GM12875 (cell line): ENCODE measurements around the gene UNC79.

Experiments
- H3K4me3 ChIP-seq: one replicate; pipeline ENCODE4 v1.5.1; 2011; ENCODE audit warnings: low read depth, low read length, control low read depth
- CTCF ChIP-seq: IDR thresholded peaks from 2 replicates; pipeline ENCODE4 v1.5.1; 2011; ENCODE audit warnings: low read depth, mild to moderate bottlenecking, control low read depth, inconsistent platforms, low read length, moderate library complexity, borderline replicate concordance; ENCODE audit not compliant: insufficient read depth

Gene UNC79

GRCh38 chr14:93731753-93732152 lies 301.0 kb downstream of the UNC79 start:
- no peak overlapping the region for H3K4me3 ChIP-seq
- TF ChIP-seq CTCF = no peak

GRCh38 chr14:93732524-93732923 lies 301.8 kb downstream of the UNC79 start:
- H3K4me3 ChIP-seq = no peak overlapping the region
- no peak for TF ChIP-seq CTCF

- no peak for TF ChIP-seq CTCF
- no peak overlapping the region for H3K4me3 ChIP-seq
Measured at GRCh38 chr14:93733231-93733630, 302.5 kb downstream of the UNC79 start.

GRCh38 chr14:93733631-93734030 lies 302.9 kb downstream of the UNC79 start:
- no peak for TF ChIP-seq CTCF
- H3K4me3 ChIP-seq = no peak overlapping the region

- TF ChIP-seq CTCF = no peak
Measured at GRCh38 chr14:93734086-93734822, 303.5 kb downstream of the UNC79 start.

GRCh38 chr14:93735206-93735605 lies 304.5 kb downstream of the UNC79 start:
- H3K4me3 ChIP-seq = no peak overlapping the region
- no peak for TF ChIP-seq CTCF

More at GRCh38 chr14:93734086-93734822, 303.5 kb downstream of the UNC79 start:
- no peak overlapping the region for H3K4me3 ChIP-seq

- no peak overlapping the region for H3K4me3 ChIP-seq
- TF ChIP-seq CTCF = peak; percentile 60
Measured at GRCh38 chr14:93736378-93737014, 305.8 kb downstream of the UNC79 start.
